HepG2 (cell line): ENCODE results near the gene SLC38A3. TPM values are rescaled to one million over a fixed set of nuclear protein-coding genes. Genes with fewer than 3 reads are reported as not detected.

Source experiments
- ATAC-seq: fragments of 200-7000 bp; cut with Tn5 transposase; 3 replicates; pipeline ENCODE4 v1.9.1; 2020; ENCODE audit warnings: mild to moderate bottlenecking, moderate library complexity
- BruUV-seq: library from RNA; stranded (reverse); fragments of 400-500 nt; replicated peaks from 2 replicates; lab custom pipeline; 2021; lab: Mats Ljungman, UMichigan
- CTCF ChIA-PET: fragments of 300-600 bp; formaldehyde crosslinking; extraction: SDS; loops from one replicate; lab custom pipeline; 2021; ENCODE audit warnings: low total read pairs, inconsistent platforms, low intra/inter-chr PET ratio; lab: Yijun Ruan, JAX
- POLR2A ChIA-PET: fragments of 350-600 bp; sonication (Branson Sonifier 250); formaldehyde crosslinking; loops from one replicate; lab custom pipeline; 2020; ENCODE audit warnings: antibody characterized with exemption, inconsistent platforms; lab: Yijun Ruan, JAX
- DNase-seq: peaks from one replicate; pipeline ENCODE4 v3.0.0-alpha.2; 2015; ENCODE audit warnings: low spot score
- FAIRE-seq: peaks from 3 replicates; lab custom pipeline; 2011; peaks lifted over from hg19 to GRCh38; lab: Jason Lieb, UNC
- H2AFZ ChIP-seq: one replicate; pipeline ENCODE4 v1.6.1; 2011; ENCODE audit warnings: low read length, inconsistent platforms
- H3K27ac ChIP-seq: fragments of 300-600 bp; 3 replicates; pipeline ENCODE4 v1.8.0; 2011; ENCODE audit warnings: mixed run types, mild to moderate bottlenecking, mixed read lengths, low read length, inconsistent platforms; ENCODE audit not compliant: insufficient read depth; ENCODE audit errors: extremely low read length
- H3K27me3 ChIP-seq, 2 experiments: fragments of 200-600 bp in 1 of 2; 2 replicates in 1 of 2; 3 replicates in 1 of 2; pipeline versions ENCODE4 v1.6.0 to v1.8.0; 2011; ENCODE audit warnings: low read length in 2 of 2, mild to moderate bottlenecking in 2 of 2, moderate library complexity in 2 of 2, inconsistent platforms in 1 of 2; ENCODE audit not compliant: insufficient read depth in 2 of 2, control insufficient read depth in 1 of 2
- H3K36me3 ChIP-seq, 2 experiments: fragments of 200-600 bp in 1 of 2; replicated peaks in 1 of 2; 2 replicates in 1 of 2; 3 replicates in 1 of 2; pipeline versions ENCODE4 v1.5.1 to v1.8.0; 2011; ENCODE audit warnings: low read length in 2 of 2, inconsistent platforms in 1 of 2; ENCODE audit not compliant: insufficient read depth in 2 of 2, control insufficient read depth in 1 of 2
- H3K4me1 ChIP-seq: 2 replicates; pipeline ENCODE4 v1.5.1; 2012; ENCODE audit warnings: low read length, inconsistent platforms; ENCODE audit not compliant: insufficient read depth
- H3K4me2 ChIP-seq: 2 replicates; pipeline ENCODE4 v1.6.0; 2011; ENCODE audit warnings: low read depth, low read length, inconsistent platforms
- H3K4me3 ChIP-seq, 3 experiments: fragments of 200-600 bp in 1 of 3; sonication (generic), shearing (Covaris generic) in 1 of 3; replicated peaks in 1 of 3; 2 replicates each; pipeline ENCODE4 v1.5.1; 2011 to 2016; ENCODE audit warnings: low read length in 3 of 3, inconsistent platforms in 2 of 3, low read depth in 2 of 3, mild to moderate bottlenecking in 2 of 3, control low read depth in 1 of 3, mixed read lengths in 1 of 3; ENCODE audit not compliant: insufficient read depth in 1 of 3
- H3K79me2 ChIP-seq: one replicate; pipeline ENCODE4 v1.6.1; 2011; ENCODE audit warnings: low read length, inconsistent platforms; ENCODE audit not compliant: insufficient read depth
- H3K9ac ChIP-seq: 2 replicates; pipeline ENCODE4 v1.6.0; 2011; ENCODE audit warnings: mild to moderate bottlenecking, low read depth, low read length, inconsistent platforms; ENCODE audit not compliant: insufficient read depth
- H3K9me3 ChIP-seq: 2 replicates; pipeline ENCODE4 v1.5.1; 2012; ENCODE audit warnings: mild to moderate bottlenecking, low read length
- H4K20me1 ChIP-seq: 2 replicates; pipeline ENCODE4 v1.6.0; 2011; ENCODE audit warnings: inconsistent platforms, mild to moderate bottlenecking, low read length, moderate library complexity; ENCODE audit not compliant: insufficient read depth
- ELF1 ChIP-seq: sonication (generic); formaldehyde crosslinking; IDR thresholded peaks from 2 replicates; pipeline ENCODE4 v1.4.0; 2020; ENCODE audit warnings: missing genetic modification reagents
- JUND ChIP-seq: sonication (generic); formaldehyde crosslinking; IDR thresholded peaks from 2 replicates; pipeline ENCODE4 v1.8.0; 2022; ENCODE audit warnings: mild to moderate bottlenecking, missing genetic modification reagents
- MIER2 ChIP-seq: IDR thresholded peaks from 2 replicates; pipeline ENCODE4 v1.6.1; 2016; ENCODE audit warnings: missing biosample characterization, missing genetic modification reagents
- RBM22 ChIP-seq: fragments of 200-400 bp; formaldehyde crosslinking; optimal IDR thresholded peaks from 2 replicates; pipeline ENCODE3; 2017; ENCODE audit warnings: mild to moderate bottlenecking, low read length, moderate library complexity
- SP1 ChIP-seq, 2 experiments: fragments of 450-650 bp in 1 of 2; sonication (generic) in 1 of 2; formaldehyde crosslinking in 1 of 2; IDR thresholded peaks; 2 replicates each; pipeline versions ENCODE4 v1.4.0 to v1.6.1; 2016 to 2020; ENCODE audit warnings: missing genetic modification reagents in 1 of 2
- SRSF1 ChIP-seq: fragments of 200-400 bp; formaldehyde crosslinking; optimal IDR thresholded peaks from 2 replicates; pipeline ENCODE3; 2017; ENCODE audit warnings: mild to moderate bottlenecking, low read depth, low read length, moderate library complexity
- ZBTB20 ChIP-seq: sonication (generic); formaldehyde crosslinking; IDR thresholded peaks from 2 replicates; pipeline ENCODE4 v1.8.1; 2023; ENCODE audit warnings: missing genetic modification reagents, low read depth, mild to moderate bottlenecking, borderline replicate concordance
- ZNF607 ChIP-seq: sonication (generic); formaldehyde crosslinking; IDR thresholded peaks from 2 replicates; pipeline ENCODE4 v1.5.1; 2020; ENCODE audit warnings: missing genetic modification reagents, mild to moderate bottlenecking, borderline replicate concordance
- ZNF775 ChIP-seq: sonication (generic); formaldehyde crosslinking; IDR thresholded peaks from 2 replicates; pipeline ENCODE4 v1.4.0; 2020; ENCODE audit warnings: missing genetic modification reagents, mild to moderate bottlenecking, moderate library complexity, borderline replicate concordance
- WGBS: methylation state at CpG from one replicate; pipeline ENCODE4 v1.1.6; 2017; ENCODE audit warnings: low lambda C conversion rate; 5-methylcytosine and 5-hydroxymethylcytosine counted together
- in situ Hi-C: cut with HindIII; loops from 2 replicates; pipeline ENCODE4 v1.10.0; 2017; ENCODE audit warnings: low pct_unique_long_range_greater_than_20kb; ENCODE audit not compliant: extremely low pct_ligation_motif_present
- intact Hi-C: fragments of 100-400 bp; cut with micrococcal nuclease; formaldehyde crosslinking; loops from one replicate; pipeline ENCODE4 v1.10.0; 2022; ENCODE audit not compliant: unreplicated experiment
- polyA plus RNA-seq, 8 experiments: library from polyadenylated mRNA; depleted of rRNA in 3 of 8; stranded (reverse) in 7 of 8; unstranded in 1 of 8; fragments of >200 nt; fragmentation: Illumina TruSeq in 4 of 8; extraction: Trizol in 4 of 8; gene quantifications; 2 replicates each; pipeline versions ENCODE4 v1.2.1 to v1.2.3, GENCODE V29; 2011 to 2016; ENCODE audit warnings: low read depth in 4 of 8, missing spikeins in 1 of 8, mixed read lengths in 1 of 8; ENCODE audit not compliant: insufficient read depth in 1 of 8
- total RNA-seq, 5 experiments: library from RNA; depleted of rRNA; stranded (reverse); fragments of >200 nt; fragmentation: Illumina TruSeq; extraction: Trizol; gene quantifications; 2 replicates each; pipeline ENCODE4 v1.2.3, GENCODE V29; 2016; ENCODE audit warnings: low read depth in 1 of 5
- TF ChIP-seq, protein P1 (sequence below): sonication (generic); formaldehyde crosslinking; IDR thresholded peaks from 2 replicates; pipeline ENCODE4 v1.5.1; 2020; ENCODE audit warnings: mild to moderate bottlenecking, missing genetic modification reagents, moderate library complexity
- TF ChIP-seq, protein P2 (sequence below): sonication (generic); formaldehyde crosslinking; IDR thresholded peaks from 2 replicates; pipeline ENCODE4 v1.4.0; 2020; ENCODE audit warnings: missing genetic modification reagents
- TF ChIP-seq, protein P3 (sequence below): sonication (generic); formaldehyde crosslinking; IDR thresholded peaks from 2 replicates; pipeline ENCODE4 v1.4.0; 2020; ENCODE audit warnings: mild to moderate bottlenecking, missing genetic modification reagents, borderline replicate concordance

The SLC38A3 gene
- total and polyA plus RNA-seq, 2 of the 13 experiments (the other 11 are each of a cell fraction or from before 2014, with no cell fraction given): 29.8 to 164 TPM

DNA sequence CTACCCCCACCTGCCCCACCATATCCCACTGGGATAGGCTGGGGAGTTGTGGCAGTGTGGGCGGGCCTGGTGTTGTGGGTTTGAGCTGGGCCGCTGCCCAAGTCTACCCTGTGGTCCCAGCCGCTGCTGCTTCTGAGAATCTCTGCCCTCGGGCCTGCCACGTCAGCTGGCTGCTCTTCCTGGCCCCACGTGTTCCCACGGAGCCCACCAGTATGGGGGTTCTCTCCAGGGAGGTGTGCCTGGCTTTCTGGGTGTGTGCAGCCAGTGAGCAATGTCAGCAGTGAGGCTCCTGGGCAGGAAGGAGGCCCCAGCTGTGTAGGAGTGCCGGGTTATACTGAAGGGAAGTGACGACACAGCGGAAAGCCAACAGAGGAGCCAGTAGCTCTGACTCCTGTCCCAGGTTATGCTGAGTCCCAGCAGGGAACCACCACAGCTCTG is 41.5 kb downstream of the SLC38A3 start (continued):
- TF ChIP-seq, protein P1, sequence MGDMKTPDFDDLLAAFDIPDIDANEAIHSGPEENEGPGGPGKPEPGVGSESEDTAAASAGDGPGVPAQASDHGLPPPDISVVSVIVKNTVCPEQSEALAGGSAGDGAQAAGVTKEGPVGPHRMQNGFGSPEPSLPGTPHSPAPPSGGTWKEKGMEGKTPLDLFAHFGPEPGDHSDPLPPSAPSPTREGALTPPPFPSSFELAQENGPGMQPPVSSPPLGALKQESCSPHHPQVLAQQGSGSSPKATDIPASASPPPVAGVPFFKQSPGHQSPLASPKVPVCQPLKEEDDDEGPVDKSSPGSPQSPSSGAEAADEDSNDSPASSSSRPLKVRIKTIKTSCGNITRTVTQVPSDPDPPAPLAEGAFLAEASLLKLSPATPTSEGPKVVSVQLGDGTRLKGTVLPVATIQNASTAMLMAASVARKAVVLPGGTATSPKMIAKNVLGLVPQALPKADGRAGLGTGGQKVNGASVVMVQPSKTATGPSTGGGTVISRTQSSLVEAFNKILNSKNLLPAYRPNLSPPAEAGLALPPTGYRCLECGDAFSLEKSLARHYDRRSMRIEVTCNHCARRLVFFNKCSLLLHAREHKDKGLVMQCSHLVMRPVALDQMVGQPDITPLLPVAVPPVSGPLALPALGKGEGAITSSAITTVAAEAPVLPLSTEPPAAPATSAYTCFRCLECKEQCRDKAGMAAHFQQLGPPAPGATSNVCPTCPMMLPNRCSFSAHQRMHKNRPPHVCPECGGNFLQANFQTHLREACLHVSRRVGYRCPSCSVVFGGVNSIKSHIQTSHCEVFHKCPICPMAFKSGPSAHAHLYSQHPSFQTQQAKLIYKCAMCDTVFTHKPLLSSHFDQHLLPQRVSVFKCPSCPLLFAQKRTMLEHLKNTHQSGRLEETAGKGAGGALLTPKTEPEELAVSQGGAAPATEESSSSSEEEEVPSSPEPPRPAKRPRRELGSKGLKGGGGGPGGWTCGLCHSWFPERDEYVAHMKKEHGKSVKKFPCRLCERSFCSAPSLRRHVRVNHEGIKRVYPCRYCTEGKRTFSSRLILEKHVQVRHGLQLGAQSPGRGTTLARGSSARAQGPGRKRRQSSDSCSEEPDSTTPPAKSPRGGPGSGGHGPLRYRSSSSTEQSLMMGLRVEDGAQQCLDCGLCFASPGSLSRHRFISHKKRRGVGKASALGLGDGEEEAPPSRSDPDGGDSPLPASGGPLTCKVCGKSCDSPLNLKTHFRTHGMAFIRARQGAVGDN (CRISPR knock-in tag): no peak
- TF ChIP-seq JUND (CRISPR knock-in tag): no peak
- TF ChIP-seq, protein P2, sequence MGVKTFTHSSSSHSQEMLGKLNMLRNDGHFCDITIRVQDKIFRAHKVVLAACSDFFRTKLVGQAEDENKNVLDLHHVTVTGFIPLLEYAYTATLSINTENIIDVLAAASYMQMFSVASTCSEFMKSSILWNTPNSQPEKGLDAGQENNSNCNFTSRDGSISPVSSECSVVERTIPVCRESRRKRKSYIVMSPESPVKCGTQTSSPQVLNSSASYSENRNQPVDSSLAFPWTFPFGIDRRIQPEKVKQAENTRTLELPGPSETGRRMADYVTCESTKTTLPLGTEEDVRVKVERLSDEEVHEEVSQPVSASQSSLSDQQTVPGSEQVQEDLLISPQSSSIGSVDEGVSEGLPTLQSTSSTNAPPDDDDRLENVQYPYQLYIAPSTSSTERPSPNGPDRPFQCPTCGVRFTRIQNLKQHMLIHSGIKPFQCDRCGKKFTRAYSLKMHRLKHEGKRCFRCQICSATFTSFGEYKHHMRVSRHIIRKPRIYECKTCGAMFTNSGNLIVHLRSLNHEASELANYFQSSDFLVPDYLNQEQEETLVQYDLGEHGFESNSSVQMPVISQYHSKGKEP (CRISPR knock-in tag): no peak

DNA sequence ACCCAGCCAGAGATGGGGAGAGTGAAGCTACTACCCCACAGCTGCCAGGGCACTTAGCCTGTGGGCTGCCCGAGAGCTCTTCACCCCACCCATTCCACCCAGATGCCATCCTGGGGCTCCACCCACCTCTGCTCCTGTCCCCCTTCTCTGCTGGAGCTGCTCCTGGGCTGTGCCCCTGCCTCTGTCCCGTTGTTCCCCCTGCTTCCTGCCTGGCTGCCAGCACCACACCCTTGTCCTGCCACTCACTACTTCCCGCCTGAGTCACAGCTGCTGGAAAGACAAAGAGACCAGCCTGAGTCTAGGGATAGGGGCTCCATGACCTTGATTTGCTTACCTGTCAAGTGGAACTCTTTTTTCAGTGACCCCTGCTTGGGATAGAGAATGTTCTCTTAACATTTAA is 43.3 kb downstream of the SLC38A3 start:
- Histone ChIP-seq H3K4me1 (peaks cover 21% of the 10 kb centered on the region), H3K9ac (no peak overlapping the region), H2AFZ (no peak overlapping the region), H3K27ac (no peak overlapping the region), H3K36me3 (peaks cover 0 to 13% of the 10 kb centered on the region in 2 experiments; a peak in 2 of 5 replicates), H3K4me3 (no peak overlapping the region), H4K20me1 (no peaks in the 10 kb centered on the region), H3K4me2 (no peak overlapping the region), H3K79me2 (peaks cover 24% of the 10 kb centered on the region), H3K27me3 (no peaks in the 10 kb centered on the region), H3K9me3 (no peaks in the 10 kb centered on the region)
- ChIA-PET POLR2A (interaction anchor here (1.1 to 1.5 kb wide), 2 partner anchors 13 to 54 kb away, joined by 5 read pairs; partner anchors contain the start of gene GNAI2), CTCF (no interaction called here)
- no TSS peak for BruUV-seq
- ATAC-seq: no peak
- intact Hi-C loops (no loop called here), in situ Hi-C loops (no loop called here)
- TF ChIP-seq ZBTB20 (CRISPR knock-in tag) (no peak), ZNF775 (CRISPR knock-in tag) (no peak), MIER2 (CRISPR knock-in tag) (no peak), SP1 (IDR thresholded peaks at IDR 0.05) (no peak), SP1 (CRISPR knock-in tag; IDR thresholded peaks at IDR 0.05) (no peak), RBM22 (no peak), SRSF1 (no peak), ZNF607 (CRISPR knock-in tag) (no peak), ELF1 (CRISPR knock-in tag) (no peak)
- TF ChIP-seq, protein P3, sequence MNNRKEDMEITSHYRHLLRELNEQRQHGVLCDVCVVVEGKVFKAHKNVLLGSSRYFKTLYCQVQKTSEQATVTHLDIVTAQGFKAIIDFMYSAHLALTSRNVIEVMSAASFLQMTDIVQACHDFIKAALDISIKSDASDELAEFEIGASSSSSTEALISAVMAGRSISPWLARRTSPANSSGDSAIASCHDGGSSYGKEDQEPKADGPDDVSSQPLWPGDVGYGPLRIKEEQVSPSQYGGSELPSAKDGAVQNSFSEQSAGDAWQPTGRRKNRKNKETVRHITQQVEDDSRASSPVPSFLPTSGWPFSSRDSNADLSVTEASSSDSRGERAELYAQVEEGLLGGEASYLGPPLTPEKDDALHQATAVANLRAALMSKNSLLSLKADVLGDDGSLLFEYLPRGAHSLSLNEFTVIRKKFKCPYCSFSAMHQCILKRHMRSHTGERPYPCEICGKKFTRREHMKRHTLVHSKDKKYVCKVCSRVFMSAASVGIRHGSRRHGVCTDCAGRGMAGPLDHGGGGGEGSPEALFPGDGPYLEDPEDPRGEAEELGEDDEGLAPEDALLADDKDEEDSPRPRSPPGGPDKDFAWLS: no peak
- FAIRE-seq: no peak
- 59% methylated on average over 2 of the region's 3 CpGs for WGBS
- no peak for DNase-seq
